Measurements from ENCODE around the gene FAM110A. TPM values are rescaled to one million over a fixed set of nuclear protein-coding genes. Genes with fewer than 3 reads are reported as not detected.

FAM110A gene
- total and polyA plus RNA-seq, 2 donors (not counting 1 experiment from before 2014, with no cell fraction given): 15.6 to 18.4 TPM

DNA sequence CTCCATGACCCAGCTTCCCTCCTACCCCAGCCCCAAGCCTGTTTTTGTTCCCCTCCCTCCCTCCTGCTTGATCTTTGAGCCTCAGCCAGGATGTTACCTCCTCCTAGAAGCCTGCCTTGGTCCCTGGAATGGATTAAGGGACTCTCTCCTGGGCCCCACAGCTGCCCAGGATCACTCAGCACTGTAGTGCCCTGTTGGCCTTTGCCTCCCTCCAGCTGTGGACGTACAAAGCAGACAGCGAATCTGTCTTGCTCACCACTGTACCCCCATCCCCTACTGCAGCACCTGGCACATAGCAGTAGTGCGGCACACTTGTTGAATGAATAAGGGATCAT, 11.8 kb upstream of the FAM110A start:
- Mint-ChIP-seq H3K9me3 (ENCODE audit: insufficient read depth) (no peaks in the 10 kb centered on the region), H3K4me1 (peaks cover 2% of the 10 kb centered on the region), H3K4me3 (no peak overlapping the region), H3K27ac (no peak overlapping the region), H3K27me3 (peaks cover 11% of the 10 kb centered on the region)
- intact Hi-C loops (cut with micrococcal nuclease): no loop called here
- H4K20me1 ChIP-seq (ENCODE audit: control insufficient read depth, insufficient read depth, low read length, poor library complexity, severe bottlenecking): no peaks in the 10 kb centered on the region
- ATAC-seq (ENCODE audit: low read depth): no peak
- peaks cover 0 to 3% of the 10 kb centered on the region in 2 donors for H3K4me1 ChIP-seq (ENCODE audit: control insufficient read depth in 2 of 2, insufficient read depth in 2 of 2, low read length in 2 of 2)
- H3K4me3 ChIP-seq (ENCODE audit: control extremely low read depth in 1 of 5, extremely low read depth in 1 of 5, insufficient read depth in 1 of 5, low read depth in 2 of 5, low read length in 4 of 5): no peak overlapping the region
- no peak overlapping the region for H3K4me2 ChIP-seq (replicated peaks; ENCODE audit: low read depth, low read length, poor library complexity, severe bottlenecking)
- 100% methylated on average over 1 of the region's 3 CpGs for WGBS (ENCODE audit: insufficient coverage)
- ChIA-PET CTCF (interaction anchor here (0.7 kb wide), 1 partner anchor 134 kb away, joined by 4 read pairs; no protein-coding TSS in a partner anchor), POLR2A (no interaction called here)
- H3K9me3 ChIP-seq (ENCODE audit: control extremely low read depth in 1 of 3, control insufficient read depth in 2 of 3, insufficient read depth in 1 of 3, low read length in 2 of 3): no peaks in the 10 kb centered on the region
- no peak for DNase-seq
- H3K36me3 ChIP-seq (replicated peaks in 1 of 2; ENCODE audit: control extremely low read depth in 1 of 2, control insufficient read depth in 1 of 2, extremely low read depth in 1 of 2, insufficient read depth in 2 of 2, low read length in 1 of 2): no peaks in the 10 kb centered on the region
- peaks cover 0 to 13% (median 0%) of the 10 kb centered on the region in 4 experiments for H3K27me3 ChIP-seq (replicated peaks in 1 of 4; ENCODE audit: control extremely low read depth in 1 of 4, control insufficient read depth in 3 of 4, insufficient read depth in 4 of 4, low read length in 3 of 4)
- H3K9ac ChIP-seq (ENCODE audit: low read length): no peak overlapping the region
- no peak overlapping the region for H3K27ac ChIP-seq (ENCODE audit: low read length in 2 of 2)
- TF ChIP-seq, protein P1, sequence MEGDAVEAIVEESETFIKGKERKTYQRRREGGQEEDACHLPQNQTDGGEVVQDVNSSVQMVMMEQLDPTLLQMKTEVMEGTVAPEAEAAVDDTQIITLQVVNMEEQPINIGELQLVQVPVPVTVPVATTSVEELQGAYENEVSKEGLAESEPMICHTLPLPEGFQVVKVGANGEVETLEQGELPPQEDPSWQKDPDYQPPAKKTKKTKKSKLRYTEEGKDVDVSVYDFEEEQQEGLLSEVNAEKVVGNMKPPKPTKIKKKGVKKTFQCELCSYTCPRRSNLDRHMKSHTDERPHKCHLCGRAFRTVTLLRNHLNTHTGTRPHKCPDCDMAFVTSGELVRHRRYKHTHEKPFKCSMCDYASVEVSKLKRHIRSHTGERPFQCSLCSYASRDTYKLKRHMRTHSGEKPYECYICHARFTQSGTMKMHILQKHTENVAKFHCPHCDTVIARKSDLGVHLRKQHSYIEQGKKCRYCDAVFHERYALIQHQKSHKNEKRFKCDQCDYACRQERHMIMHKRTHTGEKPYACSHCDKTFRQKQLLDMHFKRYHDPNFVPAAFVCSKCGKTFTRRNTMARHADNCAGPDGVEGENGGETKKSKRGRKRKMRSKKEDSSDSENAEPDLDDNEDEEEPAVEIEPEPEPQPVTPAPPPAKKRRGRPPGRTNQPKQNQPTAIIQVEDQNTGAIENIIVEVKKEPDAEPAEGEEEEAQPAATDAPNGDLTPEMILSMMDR (IDR thresholded peaks at IDR 0.05): no peak
- TF ChIP-seq EZH2 (IDR thresholded peaks at IDR 0.05; ENCODE audit: borderline replicate concordance, insufficient read depth, low read depth, low read length, poor library complexity, severe bottlenecking): no peak
- H3K79me2 ChIP-seq (ENCODE audit: control insufficient read depth, insufficient read depth, low read length): no peaks in the 10 kb centered on the region
- no peak overlapping the region for H2AFZ ChIP-seq (ENCODE audit: insufficient read depth, low read depth, low read length, poor library complexity, severe bottlenecking)

GRCh38 chr20:822651-823573, 10.6 kb upstream of the FAM110A start:
- intact Hi-C loops (cut with micrococcal nuclease): no loop called here
- no peaks in the 10 kb centered on the region for H3K9me3 Mint-ChIP-seq (ENCODE audit: insufficient read depth)
- H3K4me1 Mint-ChIP-seq: peaks cover 2% of the 10 kb centered on the region
- ChIA-PET CTCF (interaction anchor here (0.7 to 0.9 kb wide), 2 partner anchors 56 to 132 kb away, joined by 3 to 4 read pairs; no protein-coding TSS in a partner anchor), POLR2A (no interaction called here)
- H3K4me1 ChIP-seq (ENCODE audit: control insufficient read depth in 2 of 2, insufficient read depth in 2 of 2, low read length in 2 of 2): peaks cover 0 to 3% of the 10 kb centered on the region in 2 donors
- H3K79me2 ChIP-seq (ENCODE audit: control insufficient read depth, insufficient read depth, low read length): no peaks in the 10 kb centered on the region
- no peak overlapping the region for H3K27ac ChIP-seq (ENCODE audit: low read length in 2 of 2)
- 89% methylated on average over 12 of the region's 12 CpGs for WGBS (ENCODE audit: insufficient coverage)
- H3K4me2 ChIP-seq (replicated peaks; ENCODE audit: low read depth, low read length, poor library complexity, severe bottlenecking): no peak overlapping the region
- ATAC-seq (ENCODE audit: low read depth) (no peak), DNase-seq (no peak)
- no peaks in the 10 kb centered on the region for H3K9me3 ChIP-seq (ENCODE audit: control extremely low read depth in 1 of 3, control insufficient read depth in 2 of 3, insufficient read depth in 1 of 3, low read length in 2 of 3)
- H3K36me3 ChIP-seq (replicated peaks in 1 of 2; ENCODE audit: control extremely low read depth in 1 of 2, control insufficient read depth in 1 of 2, extremely low read depth in 1 of 2, insufficient read depth in 2 of 2, low read length in 1 of 2): no peaks in the 10 kb centered on the region
- H3K27ac Mint-ChIP-seq: no peak overlapping the region
- peaks cover 11% of the 10 kb centered on the region for H3K27me3 Mint-ChIP-seq
- H4K20me1 ChIP-seq (ENCODE audit: control insufficient read depth, insufficient read depth, low read length, poor library complexity, severe bottlenecking): no peaks in the 10 kb centered on the region
- TF ChIP-seq, protein P1 (IDR thresholded peaks at IDR 0.05): no peak
- no peak for TF ChIP-seq EZH2 (IDR thresholded peaks at IDR 0.05; ENCODE audit: borderline replicate concordance, insufficient read depth, low read depth, low read length, poor library complexity, severe bottlenecking)
- H3K4me3 ChIP-seq (ENCODE audit: control extremely low read depth in 1 of 5, extremely low read depth in 1 of 5, insufficient read depth in 1 of 5, low read depth in 2 of 5, low read length in 4 of 5): no peak overlapping the region
- no peak overlapping the region for H2AFZ ChIP-seq (ENCODE audit: insufficient read depth, low read depth, low read length, poor library complexity, severe bottlenecking)
- H3K4me3 Mint-ChIP-seq: no peak overlapping the region
- peaks cover 0 to 13% (median 0%) of the 10 kb centered on the region in 4 experiments for H3K27me3 ChIP-seq (replicated peaks in 1 of 4; ENCODE audit: control extremely low read depth in 1 of 4, control insufficient read depth in 3 of 4, insufficient read depth in 4 of 4, low read length in 3 of 4)
- H3K9ac ChIP-seq (ENCODE audit: low read length): no peak overlapping the region

Measured in B cell (primary cell).